H1 (cell line): ENCODE data around the gene USH2A. TPM values are rescaled to one million over a fixed set of nuclear protein-coding genes. Genes with fewer than 3 reads are reported as not detected.

ENCODE experiments used
- CTCF ChIA-PET: fragments of 300-600 bp; sonication (Branson Sonifier 250); formaldehyde crosslinking; loops from one replicate; lab custom pipeline; 2021; ENCODE audit not compliant: partially characterized antibody; lab: Charles Lee
- POLR2A ChIA-PET: fragments of 300-600 bp; sonication (Branson Sonifier 250); formaldehyde crosslinking; loops from one replicate; lab custom pipeline; 2021; ENCODE audit warnings: inconsistent platforms; ENCODE audit not compliant: partially characterized antibody; lab: Charles Lee
- DNase-seq, 2 experiments: peaks; one replicate each; pipeline versions ENCODE4 v3.0.0 to v3.0.0-alpha.2; 2010 to 2022; ENCODE audit warnings: low spot score in 2 of 2, low read depth in 1 of 2, mixed read lengths in 1 of 2
- FAIRE-seq: peaks from 2 replicates; lab custom pipeline; 2011; peaks lifted over from hg19 to GRCh38; lab: Jason Lieb, UNC
- H2AFZ ChIP-seq: 2 replicates; pipeline ENCODE4 v1.8.1; 2012; ENCODE audit warnings: low read length, inconsistent platforms
- H2AK5ac ChIP-seq: 2 replicates; pipeline ENCODE4 v1.6.1; 2013; ENCODE audit warnings: low read depth, low read length
- H2BK120ac ChIP-seq: replicated peaks from 2 replicates; pipeline ENCODE3; 2013; ENCODE audit warnings: low read depth, low read length, inconsistent platforms
- H2BK12ac ChIP-seq: 2 replicates; pipeline ENCODE4 v1.6.1; 2013; ENCODE audit warnings: low read depth, low read length
- H2BK15ac ChIP-seq: 2 replicates; pipeline ENCODE4 v1.6.1; 2013; ENCODE audit warnings: low read length
- H2BK20ac ChIP-seq: 2 replicates; pipeline ENCODE4 v1.6.1; 2013; ENCODE audit warnings: low read length
- H2BK5ac ChIP-seq: 2 replicates; pipeline ENCODE4 v1.6.1; 2013; ENCODE audit warnings: low read depth, low read length
- H3K14ac ChIP-seq: 2 replicates; pipeline ENCODE4 v1.6.1; 2013; ENCODE audit warnings: inconsistent platforms; ENCODE audit not compliant: insufficient read length
- H3K18ac ChIP-seq: 2 replicates; pipeline ENCODE4 v1.6.1; 2013; ENCODE audit warnings: low read length; ENCODE audit errors: extremely low read depth
- H3K23ac ChIP-seq: 2 replicates; pipeline ENCODE4 v1.6.1; 2013; ENCODE audit warnings: inconsistent platforms; ENCODE audit not compliant: insufficient read length
- H3K23me2 ChIP-seq: 2 replicates; pipeline ENCODE4 v1.6.1; 2013; ENCODE audit warnings: low read depth, low read length
- H3K27ac ChIP-seq: 2 replicates; pipeline ENCODE4 v1.6.1; 2011; ENCODE audit warnings: low read depth, low read length, inconsistent platforms
- H3K27me3 ChIP-seq, 4 experiments: replicated peaks in 1 of 4; 1 replicate in 1 of 4; 2 replicates in 3 of 4; pipeline versions ENCODE4 v1.6.1 to v1.8.1; 2011 to 2013; ENCODE audit warnings: low read length in 3 of 4, mild to moderate bottlenecking in 3 of 4, inconsistent platforms in 2 of 4, mixed read lengths in 2 of 4, moderate library complexity in 1 of 4; ENCODE audit not compliant: control insufficient read depth in 3 of 4, insufficient read depth in 3 of 4; ENCODE audit errors: extremely low read depth in 1 of 4
- H3K36me3 ChIP-seq, 4 experiments: 2 replicates each; pipeline versions ENCODE4 v1.6.1 to v1.8.1; 2011 to 2013; ENCODE audit warnings: mild to moderate bottlenecking in 4 of 4, low read length in 3 of 4, moderate library complexity in 2 of 4, control low read depth in 1 of 4, inconsistent platforms in 1 of 4; ENCODE audit not compliant: insufficient read depth in 4 of 4, control insufficient read depth in 2 of 4
- H3K4ac ChIP-seq: replicated peaks from 2 replicates; pipeline ENCODE3; 2013; ENCODE audit warnings: low read length, low read depth, mixed read lengths, inconsistent platforms; ENCODE audit not compliant: insufficient read length
- H3K4me1 ChIP-seq, 4 experiments: replicated peaks in 1 of 4; 1 replicate in 1 of 4; 2 replicates in 3 of 4; pipeline versions ENCODE4 v1.6.1 to v1.8.1; 2011 to 2013; ENCODE audit warnings: low read length in 3 of 4, inconsistent platforms in 2 of 4, mixed read lengths in 1 of 4; ENCODE audit not compliant: insufficient read depth in 4 of 4, control insufficient read depth in 3 of 4
- H3K4me2 ChIP-seq, 2 experiments: 2 replicates each; pipeline versions ENCODE4 v1.6.1 to v1.8.1; 2011 to 2013; ENCODE audit warnings: low read depth in 2 of 2, low read length in 2 of 2, control low read depth in 1 of 2, inconsistent platforms in 1 of 2, mild to moderate bottlenecking in 1 of 2; ENCODE audit not compliant: insufficient read depth in 1 of 2
- H3K4me3 ChIP-seq, 4 experiments: fragments of 200-600, 300-600 bp in 1 of 4; sonication (generic), shearing (Covaris generic), sonication (Bioruptor Twin) in 1 of 4; 2 replicates each; pipeline versions ENCODE4 v1.5.1 to v1.8.1; 2011 to 2016; ENCODE audit warnings: low read length in 4 of 4, low read depth in 3 of 4, control low read depth in 2 of 4, inconsistent platforms in 2 of 4, mild to moderate bottlenecking in 2 of 4, mixed read lengths in 1 of 4, moderate library complexity in 1 of 4; ENCODE audit not compliant: insufficient read depth in 2 of 4; ENCODE audit errors: extremely low read depth in 1 of 4
- H3K56ac ChIP-seq: replicated peaks from 2 replicates; pipeline ENCODE3; 2013; ENCODE audit warnings: low read depth, mild to moderate bottlenecking, mixed read lengths, low read length, inconsistent platforms; ENCODE audit not compliant: insufficient read length
- H3K79me1 ChIP-seq: 2 replicates; pipeline ENCODE4 v1.6.1; 2013; ENCODE audit warnings: low read depth, low read length, control low read depth
- H3K79me2 ChIP-seq, 2 experiments: 2 replicates each; pipeline versions ENCODE4 v1.6.1 to v1.8.1; 2012 to 2013; ENCODE audit warnings: low read length in 2 of 2, mild to moderate bottlenecking in 2 of 2, inconsistent platforms in 1 of 2; ENCODE audit not compliant: insufficient read depth in 2 of 2, control insufficient read depth in 1 of 2
- H3K9ac ChIP-seq, 4 experiments: replicated peaks in 1 of 4; 1 replicate in 1 of 4; 2 replicates in 3 of 4; pipeline versions ENCODE4 v1.6.1 to v1.8.1; 2011 to 2013; ENCODE audit warnings: low read depth in 3 of 4, low read length in 3 of 4, control low read depth in 2 of 4, mild to moderate bottlenecking in 2 of 4, moderate library complexity in 2 of 4, inconsistent platforms in 1 of 4; ENCODE audit errors: extremely low read depth in 1 of 4
- H3K9me3 ChIP-seq, 2 experiments: 2 replicates each; pipeline versions ENCODE4 v1.6.1 to v1.8.1; 2012 to 2013; ENCODE audit warnings: mild to moderate bottlenecking in 2 of 2, moderate library complexity in 2 of 2, control low read depth in 1 of 2, inconsistent platforms in 1 of 2, low read depth in 1 of 2, low read length in 1 of 2, mixed read lengths in 1 of 2; ENCODE audit not compliant: insufficient read depth in 2 of 2
- H4K20me1 ChIP-seq, 2 experiments: replicated peaks in 1 of 2; 2 replicates each; pipeline versions ENCODE3 to v1.8.1; 2011 to 2013; ENCODE audit warnings: inconsistent platforms in 2 of 2, low read length in 2 of 2, mild to moderate bottlenecking in 1 of 2; ENCODE audit not compliant: insufficient read depth in 2 of 2, control insufficient read depth in 1 of 2
- H4K5ac ChIP-seq: 2 replicates; pipeline ENCODE4 v1.6.1; 2013; ENCODE audit warnings: low read length, low read depth, mixed read lengths, inconsistent platforms; ENCODE audit not compliant: insufficient read length
- H4K8ac ChIP-seq: 2 replicates; pipeline ENCODE4 v1.8.0; 2013; ENCODE audit warnings: mild to moderate bottlenecking, moderate library complexity, low read length, inconsistent platforms; ENCODE audit not compliant: insufficient read depth; ENCODE audit errors: extremely low read depth
- H4K91ac ChIP-seq: replicated peaks from 2 replicates; pipeline ENCODE3; 2013; ENCODE audit warnings: low read length, mixed read lengths, inconsistent platforms; ENCODE audit not compliant: insufficient read length
- BRCA1 ChIP-seq: IDR thresholded peaks from 2 replicates; pipeline ENCODE4 v1.6.1; 2012; ENCODE audit warnings: low read depth, low read length, improper control_type of control experiment
- EP300 ChIP-seq, 2 experiments: IDR thresholded peaks; 1 replicate in 1 of 2; 2 replicates in 1 of 2; pipeline ENCODE4 v1.6.1; 2011 to 2012; ENCODE audit warnings: low read depth in 2 of 2, low read length in 2 of 2, mild to moderate bottlenecking in 2 of 2, borderline replicate concordance in 1 of 2, inconsistent platforms in 1 of 2, moderate library complexity in 1 of 2
- HDAC2 ChIP-seq, 2 experiments: fragments of 300-600 bp in 1 of 2; sonication (generic) in 1 of 2; IDR thresholded peaks; 2 replicates each; pipeline ENCODE4 v1.6.1; 2011 to 2012; ENCODE audit warnings: low read depth in 2 of 2, low read length in 2 of 2, mild to moderate bottlenecking in 2 of 2, moderate library complexity in 2 of 2, borderline replicate concordance in 1 of 2, inconsistent platforms in 1 of 2
- KDM5A ChIP-seq: fragments of 200-600 bp; IDR thresholded peaks from 2 replicates; pipeline ENCODE4 v1.7.1; 2012; ENCODE audit warnings: mild to moderate bottlenecking, low read length, inconsistent platforms, mixed read lengths
- TAF1 ChIP-seq: IDR thresholded peaks from 2 replicates; pipeline ENCODE4 v1.6.1; 2011; ENCODE audit warnings: mild to moderate bottlenecking, low read depth, low read length
- WGBS, 2 experiments: shearing (Covaris generic) in 1 of 2; methylation state at CpG; one replicate each; pipeline versions ENCODE4 v1.1.6 to v1.1.7; 2013 to 2015; ENCODE audit warnings: low lambda C conversion rate in 2 of 2, mixed read lengths in 2 of 2, inconsistent platforms in 1 of 2, low coverage in 1 of 2, missing lambda C conversion rate in 1 of 2; ENCODE audit not compliant: insufficient replicate concordance in 2 of 2, insufficient coverage in 1 of 2, insufficient read length in 1 of 2; ENCODE audit errors: extremely low coverage in 1 of 2, missing lambda C conversion rate in 1 of 2; 5-methylcytosine and 5-hydroxymethylcytosine counted together
- polyA plus RNA-seq, 7 experiments: library from polyadenylated mRNA; depleted of rRNA in 3 of 7; stranded (reverse) in 5 of 7; unstranded in 2 of 7; fragments of >200 nt in 5 of 7; fragments of 200-250 nt in 2 of 7; gene quantifications; 1 replicate in 5 of 7; 2 replicates in 1 of 7; 4 replicates in 1 of 7; pipeline versions ENCODE4 v1.2.1 to v1.2.3, GENCODE V29; 2011 to 2013; ENCODE audit warnings: missing spikeins in 2 of 7, mixed read lengths in 2 of 7
- total RNA-seq: library from RNA; stranded (reverse); fragmentation: NEBNext Ultra II Directional; extraction: Animal tissue kit (Norgen Biotek cat#: 25700); gene quantifications from 2 replicates; pipeline ENCODE4 v1.2.1, GENCODE V29; 2021

The USH2A gene
- total and polyA plus RNA-seq, 2 of the 8 experiments (the other 6 are each of a cell fraction or from before 2014, with no cell fraction given): 0.02 to 0.17 TPM

- FAIRE-seq (no peak), DNase-seq (no peak)
- Histone ChIP-seq H3K23ac (no peak overlapping the region), H4K8ac (no peak overlapping the region), H3K56ac (no peak overlapping the region), H3K9ac (no peak overlapping the region), H3K27ac (no peak overlapping the region), H3K27me3 (no peaks in the 10 kb centered on the region), H2BK20ac (no peak overlapping the region), H3K79me2 (no peaks in the 10 kb centered on the region), H4K20me1 (no peaks in the 10 kb centered on the region), H3K79me1 (no peaks in the 10 kb centered on the region), H2BK12ac (no peak overlapping the region), H4K5ac (no peak overlapping the region), H2BK120ac (no peak overlapping the region), H3K36me3 (no peaks in the 10 kb centered on the region), H4K91ac (no peak overlapping the region), H2BK15ac (no peak overlapping the region), H3K4ac (no peak overlapping the region), H3K18ac (no peak overlapping the region), H3K4me3 (no peak overlapping the region), H3K23me2 (no peaks in the 10 kb centered on the region), H2AFZ (no peak overlapping the region), H2BK5ac (no peak overlapping the region), H3K4me1 (no peaks in the 10 kb centered on the region), H3K9me3 (peaks cover 12 to 15% of the 10 kb centered on the region in 2 experiments), H3K4me2 (no peak overlapping the region), H3K14ac (no peak overlapping the region), H2AK5ac (no peak overlapping the region)
- TF ChIP-seq HDAC2 (IDR thresholded peaks at IDR 0.05; ENCODE audit: borderline replicate concordance in 1 of 2, low read depth in 2 of 2, low read length in 2 of 2) (no peak), BRCA1 (no peak), TAF1 (no peak), KDM5A (no peak), EP300 (IDR thresholded peaks at IDR 0.05; ENCODE audit: borderline replicate concordance in 1 of 2, low read depth in 2 of 2, low read length in 2 of 2) (no peak)
- 67% methylated on average over 3 of the region's 3 CpGs; no CpG with 5 or more reads in 1 of the 2 experiments for WGBS, 2 experiments
- ChIA-PET POLR2A (no interaction called here), CTCF (interaction anchor here (0.7 kb wide), 1 partner anchor 12 kb away, joined by 3 read pairs; no protein-coding TSS in a partner anchor)
Measured at GRCh38 chr1:216285052-216285451, 138.2 kb downstream of the USH2A start.
